GM12891 (cell line): ENCODE data around the gene HECTD4.

ENCODE experiments used
- POLR2A ChIP-seq: IDR thresholded peaks from 2 replicates; pipeline ENCODE4 v1.6.1; 2011; ENCODE audit warnings: low read depth, low read length, control low read depth
- POLR2AphosphoS5 ChIP-seq: IDR thresholded peaks from 2 replicates; pipeline ENCODE4 v1.6.1; 2011; ENCODE audit warnings: low read depth, low read length, control low read depth
- SPI1 ChIP-seq: IDR thresholded peaks from 2 replicates; pipeline ENCODE4 v1.6.1; 2011; ENCODE audit warnings: low read depth, low read length, control low read depth

GRCh38 chr12:112409906-112410244 lies 27.6 kb upstream of the HECTD4 start:
- TF ChIP-seq POLR2A (no peak), POLR2AphosphoS5 (no peak), SPI1 (no peak)
